Measurements from ENCODE around the gene PARVG.

PARVG gene

GRCh38 chr22:44246615-44247326, 66.0 kb downstream of the PARVG start:
- DNase-seq = no peak
- no peak overlapping the region for H3K4ac ChIP-seq (ENCODE audit: low read depth, low read length)
- no peaks in the 10 kb centered on the region for H3K79me2 ChIP-seq (ENCODE audit: control insufficient read depth, insufficient read depth, low read length, poor library complexity)
- no peak overlapping the region for H2BK12ac ChIP-seq (ENCODE audit: low read length)
- H3K14ac ChIP-seq (ENCODE audit: low read length) = no peak overlapping the region
- H2BK5ac ChIP-seq (ENCODE audit: low read depth, low read length, poor library complexity) = no peak overlapping the region
- no peak overlapping the region for H4K12ac ChIP-seq (ENCODE audit: low read depth, low read length)
- no peak overlapping the region for H4K91ac ChIP-seq (ENCODE audit: low read depth, low read length)
- H3K27me3 ChIP-seq (ENCODE audit: insufficient read depth, low read length) = no peaks in the 10 kb centered on the region
- H3K79me1 ChIP-seq (ENCODE audit: low read length) = no peaks in the 10 kb centered on the region
- no peak overlapping the region for H3K27ac ChIP-seq (ENCODE audit: low read depth, low read length)
- H2BK120ac ChIP-seq (ENCODE audit: insufficient read depth, low read length, poor library complexity) = no peak overlapping the region
- H2AFZ ChIP-seq (ENCODE audit: insufficient read depth, low read length, poor library complexity) = no peak overlapping the region
- H3K23ac ChIP-seq (ENCODE audit: low read length) = no peak overlapping the region
- H3K4me2 ChIP-seq (ENCODE audit: low read length) = no peak overlapping the region
- peaks cover 10% of the 10 kb centered on the region for H3K9me3 ChIP-seq (ENCODE audit: insufficient read depth, low read depth, low read length)
- no peaks in the 10 kb centered on the region for H3K36me3 ChIP-seq (ENCODE audit: control insufficient read depth in 1 of 2, insufficient read depth in 2 of 2, low read length in 2 of 2)
- H2AK5ac ChIP-seq (ENCODE audit: low read length) = no peak overlapping the region
- H3K4me1 ChIP-seq (ENCODE audit: control insufficient read depth in 1 of 2, insufficient read depth in 2 of 2, low read length in 2 of 2) = no peaks in the 10 kb centered on the region
- no CpG with 5 or more reads among the region's 8 CpGs for WGBS (ENCODE audit: extremely low coverage, insufficient coverage, insufficient read length)
- no peak overlapping the region for H3K9ac ChIP-seq (ENCODE audit: low read length)
- no peak overlapping the region for H4K8ac ChIP-seq (ENCODE audit: low read depth, low read length)
- H3K18ac ChIP-seq (ENCODE audit: low read length) = no peak overlapping the region
- no peak overlapping the region for H3K4me3 ChIP-seq (ENCODE audit: low read depth, low read length)

GRCh38 chr22:44247346-44247745, 66.6 kb downstream of the PARVG start:
- Histone ChIP-seq H3K18ac (ENCODE audit: low read length) (no peak overlapping the region), H3K4me3 (ENCODE audit: low read depth, low read length) (no peak overlapping the region), H2BK5ac (ENCODE audit: low read depth, low read length, poor library complexity) (no peak overlapping the region), H3K4ac (ENCODE audit: low read depth, low read length) (no peak overlapping the region), H2BK12ac (ENCODE audit: low read length) (no peak overlapping the region), H3K27ac (ENCODE audit: low read depth, low read length) (no peak overlapping the region), H4K91ac (ENCODE audit: low read depth, low read length) (no peak overlapping the region), H4K12ac (ENCODE audit: low read depth, low read length) (no peak overlapping the region), H2AK5ac (ENCODE audit: low read length) (no peak overlapping the region), H4K8ac (ENCODE audit: low read depth, low read length) (no peak overlapping the region), H3K27me3 (ENCODE audit: insufficient read depth, low read length) (no peaks in the 10 kb centered on the region), H3K14ac (ENCODE audit: low read length) (no peak overlapping the region), H2AFZ (ENCODE audit: insufficient read depth, low read length, poor library complexity) (no peak overlapping the region), H3K79me2 (ENCODE audit: control insufficient read depth, insufficient read depth, low read length, poor library complexity) (no peaks in the 10 kb centered on the region), H3K4me2 (ENCODE audit: low read length) (no peak overlapping the region), H3K4me1 (ENCODE audit: control insufficient read depth in 1 of 2, insufficient read depth in 2 of 2, low read length in 2 of 2) (no peaks in the 10 kb centered on the region), H3K23ac (ENCODE audit: low read length) (no peak overlapping the region), H3K36me3 (ENCODE audit: control insufficient read depth in 1 of 2, insufficient read depth in 2 of 2, low read length in 2 of 2) (no peaks in the 10 kb centered on the region), H3K9me3 (ENCODE audit: insufficient read depth, low read depth, low read length) (peaks cover 10% of the 10 kb centered on the region), H3K79me1 (ENCODE audit: low read length) (no peaks in the 10 kb centered on the region), H3K9ac (ENCODE audit: low read length) (no peak overlapping the region), H2BK120ac (ENCODE audit: insufficient read depth, low read length, poor library complexity) (no peak overlapping the region)
- no CpG with 5 or more reads among the region's 5 CpGs for WGBS (ENCODE audit: extremely low coverage, insufficient coverage, insufficient read length)
- DNase-seq = no peak

GRCh38 chr22:44247923-44248892, 67.5 kb downstream of the PARVG start:
- Histone ChIP-seq H3K27ac (ENCODE audit: low read depth, low read length) (no peak overlapping the region), H3K79me2 (ENCODE audit: control insufficient read depth, insufficient read depth, low read length, poor library complexity) (no peaks in the 10 kb centered on the region), H3K9me3 (ENCODE audit: insufficient read depth, low read depth, low read length) (peaks cover 10% of the 10 kb centered on the region), H3K4me2 (ENCODE audit: low read length) (no peak overlapping the region), H4K8ac (ENCODE audit: low read depth, low read length) (no peak overlapping the region), H2BK12ac (ENCODE audit: low read length) (no peak overlapping the region), H2AK5ac (ENCODE audit: low read length) (no peak overlapping the region), H4K12ac (ENCODE audit: low read depth, low read length) (no peak overlapping the region), H2BK120ac (ENCODE audit: insufficient read depth, low read length, poor library complexity) (no peak overlapping the region), H3K4me1 (ENCODE audit: control insufficient read depth in 1 of 2, insufficient read depth in 2 of 2, low read length in 2 of 2) (no peaks in the 10 kb centered on the region), H3K18ac (ENCODE audit: low read length) (no peak overlapping the region), H3K9ac (ENCODE audit: low read length) (no peak overlapping the region), H3K14ac (ENCODE audit: low read length) (no peak overlapping the region), H3K4ac (ENCODE audit: low read depth, low read length) (no peak overlapping the region), H3K23ac (ENCODE audit: low read length) (no peak overlapping the region), H4K91ac (ENCODE audit: low read depth, low read length) (no peak overlapping the region), H3K36me3 (ENCODE audit: control insufficient read depth in 1 of 2, insufficient read depth in 2 of 2, low read length in 2 of 2) (no peaks in the 10 kb centered on the region), H2BK5ac (ENCODE audit: low read depth, low read length, poor library complexity) (no peak overlapping the region), H3K4me3 (ENCODE audit: low read depth, low read length) (no peak overlapping the region), H2AFZ (ENCODE audit: insufficient read depth, low read length, poor library complexity) (no peak overlapping the region), H3K27me3 (ENCODE audit: insufficient read depth, low read length) (no peaks in the 10 kb centered on the region), H3K79me1 (ENCODE audit: low read length) (no peaks in the 10 kb centered on the region)
- no peak for DNase-seq
- WGBS (ENCODE audit: extremely low coverage, insufficient coverage, insufficient read length) = no CpG with 5 or more reads among the region's 25 CpGs

- Histone ChIP-seq H3K23ac (ENCODE audit: low read length) (no peak overlapping the region), H3K27ac (ENCODE audit: low read depth, low read length) (no peak overlapping the region), H4K12ac (ENCODE audit: low read depth, low read length) (no peak overlapping the region), H3K27me3 (ENCODE audit: insufficient read depth, low read length) (no peaks in the 10 kb centered on the region), H3K4ac (ENCODE audit: low read depth, low read length) (no peak overlapping the region), H3K9ac (ENCODE audit: low read length) (no peak overlapping the region), H2BK5ac (ENCODE audit: low read depth, low read length, poor library complexity) (no peak overlapping the region), H2BK120ac (ENCODE audit: insufficient read depth, low read length, poor library complexity) (no peak overlapping the region), H3K79me2 (ENCODE audit: control insufficient read depth, insufficient read depth, low read length, poor library complexity) (no peaks in the 10 kb centered on the region), H2AK5ac (ENCODE audit: low read length) (no peak overlapping the region), H3K4me2 (ENCODE audit: low read length) (no peak overlapping the region), H3K18ac (ENCODE audit: low read length) (no peak overlapping the region), H4K8ac (ENCODE audit: low read depth, low read length) (no peak overlapping the region), H3K9me3 (ENCODE audit: insufficient read depth, low read depth, low read length) (peaks cover 10% of the 10 kb centered on the region), H3K4me3 (ENCODE audit: low read depth, low read length) (no peak overlapping the region), H2BK12ac (ENCODE audit: low read length) (no peak overlapping the region), H2AFZ (ENCODE audit: insufficient read depth, low read length, poor library complexity) (no peak overlapping the region), H3K79me1 (ENCODE audit: low read length) (no peaks in the 10 kb centered on the region), H3K36me3 (ENCODE audit: control insufficient read depth in 1 of 2, insufficient read depth in 2 of 2, low read length in 2 of 2) (no peaks in the 10 kb centered on the region), H4K91ac (ENCODE audit: low read depth, low read length) (no peak overlapping the region), H3K4me1 (ENCODE audit: control insufficient read depth in 1 of 2, insufficient read depth in 2 of 2, low read length in 2 of 2) (no peaks in the 10 kb centered on the region), H3K14ac (ENCODE audit: low read length) (no peak overlapping the region)
- no peak for DNase-seq
- WGBS (ENCODE audit: extremely low coverage, insufficient coverage, insufficient read length) = 100% methylated on average over 2 of the region's 10 CpGs
Measured at GRCh38 chr22:44248926-44249325, 68.2 kb downstream of the PARVG start.

Data from trophoblast cell (in vitro differentiated cells and primary cell).